WTC11 (cell line): ENCODE data around the gene RSRC1. TPM values are rescaled to one million over a fixed set of nuclear protein-coding genes. Genes with fewer than 3 reads are reported as not detected.

ENCODE experiments used
- ATAC-seq: fragments of 200-7000 bp; cut with Tn5 transposase; 2 replicates; pipeline ENCODE4 v1.10.0; 2021; ENCODE audit warnings: mild to moderate bottlenecking, moderate library complexity
- CTCF ChIA-PET: fragments of 300-600 bp; sonication (Branson Sonifier 250); formaldehyde crosslinking; loops from one replicate; lab custom pipeline; 2021; ENCODE audit warnings: antibody characterized with exemption; lab: Charles Lee
- POLR2A ChIA-PET: fragments of 350-600 bp; sonication (Branson Sonifier 250); formaldehyde crosslinking; loops from one replicate; lab custom pipeline; 2021; ENCODE audit warnings: antibody characterized with exemption; lab: Charles Lee
- DNase-seq: peaks from one replicate; pipeline ENCODE4 v3.0.0; 2021; ENCODE audit warnings: low spot score
- H3K27ac Mint-ChIP-seq: 2 replicates; pipeline ENCODE4 v1.8.0; 2021; ENCODE audit warnings: mixed read lengths
- H3K27me3 Mint-ChIP-seq: 2 replicates; pipeline ENCODE4 v1.8.0; 2021; ENCODE audit warnings: low read depth, mild to moderate bottlenecking, moderate library complexity, mixed read lengths
- H3K36me3 Mint-ChIP-seq: 2 replicates; pipeline ENCODE4 v1.8.0; 2021; ENCODE audit warnings: mixed read lengths
- H3K4me1 Mint-ChIP-seq: 2 replicates; pipeline ENCODE4 v1.8.0; 2022; ENCODE audit warnings: mixed read lengths
- H3K4me3 Mint-ChIP-seq: 2 replicates; pipeline ENCODE4 v1.8.0; 2021; ENCODE audit warnings: mild to moderate bottlenecking, moderate library complexity, mixed read lengths
- H3K9me3 Mint-ChIP-seq: 2 replicates; pipeline ENCODE4 v1.8.0; 2021; ENCODE audit warnings: mixed read lengths
- CREM ChIP-seq: sonication (generic); formaldehyde crosslinking; IDR thresholded peaks from 2 replicates; pipeline ENCODE4 v1.8.1; 2022; ENCODE audit warnings: mild to moderate bottlenecking, missing genetic modification reagents, moderate library complexity
- ELF4 ChIP-seq: sonication (generic); formaldehyde crosslinking; IDR thresholded peaks from 2 replicates; pipeline ENCODE4 v1.8.1; 2022; ENCODE audit warnings: low read depth, mild to moderate bottlenecking, moderate library complexity, missing genetic modification reagents
- NR2C2 ChIP-seq: sonication (generic); formaldehyde crosslinking; IDR thresholded peaks from 2 replicates; pipeline ENCODE4 v1.8.0; 2022; ENCODE audit warnings: mild to moderate bottlenecking, missing genetic modification reagents
- SMAD3 ChIP-seq: sonication (generic); formaldehyde crosslinking; IDR thresholded peaks from 2 replicates; pipeline ENCODE4 v1.8.0; 2022; ENCODE audit warnings: missing genetic modification reagents, mild to moderate bottlenecking, borderline replicate concordance
- TP53 ChIP-seq: sonication (generic); formaldehyde crosslinking; IDR thresholded peaks from 2 replicates; pipeline ENCODE4 v1.8.1; 2023; ENCODE audit warnings: mild to moderate bottlenecking, missing genetic modification reagents
- ZNF121 ChIP-seq: sonication (generic); formaldehyde crosslinking; IDR thresholded peaks from 2 replicates; pipeline ENCODE4 v1.8.0; 2023; ENCODE audit warnings: missing genetic modification reagents
- ZNF219 ChIP-seq: sonication (generic); formaldehyde crosslinking; IDR thresholded peaks from 2 replicates; pipeline ENCODE4 v1.8.0; 2023; ENCODE audit warnings: missing genetic modification reagents, mild to moderate bottlenecking, borderline replicate concordance
- ZNF317 ChIP-seq: sonication (generic); formaldehyde crosslinking; IDR thresholded peaks from 2 replicates; pipeline ENCODE4 v1.8.1; 2023; ENCODE audit warnings: low read depth, mild to moderate bottlenecking, moderate library complexity, missing genetic modification reagents, borderline replicate concordance
- ZNF416 ChIP-seq: fragments of 250-450 bp; sonication (Bioruptor Pico); IDR thresholded peaks from 2 replicates; pipeline ENCODE4 v1.9.0; 2021; ENCODE audit warnings: mild to moderate bottlenecking, inconsistent platforms
- total RNA-seq: library from RNA; stranded (reverse); gene quantifications from 3 replicates; pipeline ENCODE4 v1.2.3, GENCODE V29; 2021
- TF ChIP-seq, protein P1 (sequence below): sonication (generic); formaldehyde crosslinking; IDR thresholded peaks from 2 replicates; pipeline ENCODE4 v1.8.1; 2023; ENCODE audit warnings: mild to moderate bottlenecking, missing genetic modification reagents
- TF ChIP-seq, protein P2 (sequence below): fragments of 250-450 bp; sonication (Bioruptor Pico); IDR thresholded peaks from 2 replicates; pipeline ENCODE4 v1.9.0; 2021; ENCODE audit warnings: mild to moderate bottlenecking, borderline replicate concordance
- TF ChIP-seq, protein P3 (sequence below): fragments of 250-450 bp; sonication (Bioruptor Pico); IDR thresholded peaks from 2 replicates; pipeline ENCODE4 v1.9.0; 2021; ENCODE audit warnings: mild to moderate bottlenecking
- TF ChIP-seq, protein P4 (sequence below): sonication (generic); formaldehyde crosslinking; IDR thresholded peaks from 2 replicates; pipeline ENCODE4 v1.8.0; 2023; ENCODE audit warnings: missing genetic modification reagents, mild to moderate bottlenecking, borderline replicate concordance
- TF ChIP-seq, protein P5 (sequence below): sonication (generic); formaldehyde crosslinking; IDR thresholded peaks from 2 replicates; pipeline ENCODE4 v1.8.0; 2023; ENCODE audit warnings: missing genetic modification reagents
- TF ChIP-seq, protein P6 (sequence below): sonication (generic); formaldehyde crosslinking; IDR thresholded peaks from 2 replicates; pipeline ENCODE4 v1.8.1; 2022; ENCODE audit warnings: missing genetic modification reagents, borderline replicate concordance

RSRC1 gene
- total RNA-seq, 1 experiment from 2014 or later, result 21.3 TPM

DNA sequence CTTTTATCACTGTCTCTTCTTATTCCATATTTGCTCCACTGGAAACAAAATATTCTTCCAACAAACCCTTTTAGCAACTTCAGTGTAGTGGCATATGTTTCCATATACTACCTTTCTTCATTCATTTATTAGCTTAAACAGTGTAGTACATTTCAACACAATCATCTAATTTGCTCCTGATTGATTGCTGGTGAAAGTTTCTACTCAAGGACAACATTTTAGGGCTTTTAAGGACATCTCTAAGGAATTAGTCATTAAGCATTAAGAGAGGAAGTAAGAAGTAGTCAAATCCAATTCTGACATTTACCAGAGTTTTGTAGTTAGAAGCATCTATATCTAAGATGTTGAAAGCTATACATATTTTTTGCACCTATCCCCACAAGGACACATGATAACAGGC, 55.8 kb downstream of the RSRC1 start:
- Mint-ChIP-seq H3K4me1 (peaks cover 15% of the 10 kb centered on the region), H3K36me3 (no peaks in the 10 kb centered on the region), H3K9me3 (no peaks in the 10 kb centered on the region), H3K4me3 (no peak overlapping the region), H3K27ac (no peak overlapping the region), H3K27me3 (no peaks in the 10 kb centered on the region)
- DNase-seq (no peak), ATAC-seq (no peak)
- TF ChIP-seq, protein P1, sequence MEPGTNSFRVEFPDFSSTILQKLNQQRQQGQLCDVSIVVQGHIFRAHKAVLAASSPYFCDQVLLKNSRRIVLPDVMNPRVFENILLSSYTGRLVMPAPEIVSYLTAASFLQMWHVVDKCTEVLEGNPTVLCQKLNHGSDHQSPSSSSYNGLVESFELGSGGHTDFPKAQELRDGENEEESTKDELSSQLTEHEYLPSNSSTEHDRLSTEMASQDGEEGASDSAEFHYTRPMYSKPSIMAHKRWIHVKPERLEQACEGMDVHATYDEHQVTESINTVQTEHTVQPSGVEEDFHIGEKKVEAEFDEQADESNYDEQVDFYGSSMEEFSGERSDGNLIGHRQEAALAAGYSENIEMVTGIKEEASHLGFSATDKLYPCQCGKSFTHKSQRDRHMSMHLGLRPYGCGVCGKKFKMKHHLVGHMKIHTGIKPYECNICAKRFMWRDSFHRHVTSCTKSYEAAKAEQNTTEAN (CRISPR knock-in tag), result no peak
- TF ChIP-seq, protein P2, sequence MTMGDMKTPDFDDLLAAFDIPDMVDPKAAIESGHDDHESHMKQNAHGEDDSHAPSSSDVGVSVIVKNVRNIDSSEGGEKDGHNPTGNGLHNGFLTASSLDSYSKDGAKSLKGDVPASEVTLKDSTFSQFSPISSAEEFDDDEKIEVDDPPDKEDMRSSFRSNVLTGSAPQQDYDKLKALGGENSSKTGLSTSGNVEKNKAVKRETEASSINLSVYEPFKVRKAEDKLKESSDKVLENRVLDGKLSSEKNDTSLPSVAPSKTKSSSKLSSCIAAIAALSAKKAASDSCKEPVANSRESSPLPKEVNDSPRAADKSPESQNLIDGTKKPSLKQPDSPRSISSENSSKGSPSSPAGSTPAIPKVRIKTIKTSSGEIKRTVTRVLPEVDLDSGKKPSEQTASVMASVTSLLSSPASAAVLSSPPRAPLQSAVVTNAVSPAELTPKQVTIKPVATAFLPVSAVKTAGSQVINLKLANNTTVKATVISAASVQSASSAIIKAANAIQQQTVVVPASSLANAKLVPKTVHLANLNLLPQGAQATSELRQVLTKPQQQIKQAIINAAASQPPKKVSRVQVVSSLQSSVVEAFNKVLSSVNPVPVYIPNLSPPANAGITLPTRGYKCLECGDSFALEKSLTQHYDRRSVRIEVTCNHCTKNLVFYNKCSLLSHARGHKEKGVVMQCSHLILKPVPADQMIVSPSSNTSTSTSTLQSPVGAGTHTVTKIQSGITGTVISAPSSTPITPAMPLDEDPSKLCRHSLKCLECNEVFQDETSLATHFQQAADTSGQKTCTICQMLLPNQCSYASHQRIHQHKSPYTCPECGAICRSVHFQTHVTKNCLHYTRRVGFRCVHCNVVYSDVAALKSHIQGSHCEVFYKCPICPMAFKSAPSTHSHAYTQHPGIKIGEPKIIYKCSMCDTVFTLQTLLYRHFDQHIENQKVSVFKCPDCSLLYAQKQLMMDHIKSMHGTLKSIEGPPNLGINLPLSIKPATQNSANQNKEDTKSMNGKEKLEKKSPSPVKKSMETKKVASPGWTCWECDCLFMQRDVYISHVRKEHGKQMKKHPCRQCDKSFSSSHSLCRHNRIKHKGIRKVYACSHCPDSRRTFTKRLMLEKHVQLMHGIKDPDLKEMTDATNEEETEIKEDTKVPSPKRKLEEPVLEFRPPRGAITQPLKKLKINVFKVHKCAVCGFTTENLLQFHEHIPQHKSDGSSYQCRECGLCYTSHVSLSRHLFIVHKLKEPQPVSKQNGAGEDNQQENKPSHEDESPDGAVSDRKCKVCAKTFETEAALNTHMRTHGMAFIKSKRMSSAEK (CRISPR knock-in tag), result no peak
- no peak for TF ChIP-seq SMAD3 (CRISPR knock-in tag)
- no peak for TF ChIP-seq ZNF416
- no peak for TF ChIP-seq NR2C2 (CRISPR knock-in tag)
- TF ChIP-seq, protein P3, sequence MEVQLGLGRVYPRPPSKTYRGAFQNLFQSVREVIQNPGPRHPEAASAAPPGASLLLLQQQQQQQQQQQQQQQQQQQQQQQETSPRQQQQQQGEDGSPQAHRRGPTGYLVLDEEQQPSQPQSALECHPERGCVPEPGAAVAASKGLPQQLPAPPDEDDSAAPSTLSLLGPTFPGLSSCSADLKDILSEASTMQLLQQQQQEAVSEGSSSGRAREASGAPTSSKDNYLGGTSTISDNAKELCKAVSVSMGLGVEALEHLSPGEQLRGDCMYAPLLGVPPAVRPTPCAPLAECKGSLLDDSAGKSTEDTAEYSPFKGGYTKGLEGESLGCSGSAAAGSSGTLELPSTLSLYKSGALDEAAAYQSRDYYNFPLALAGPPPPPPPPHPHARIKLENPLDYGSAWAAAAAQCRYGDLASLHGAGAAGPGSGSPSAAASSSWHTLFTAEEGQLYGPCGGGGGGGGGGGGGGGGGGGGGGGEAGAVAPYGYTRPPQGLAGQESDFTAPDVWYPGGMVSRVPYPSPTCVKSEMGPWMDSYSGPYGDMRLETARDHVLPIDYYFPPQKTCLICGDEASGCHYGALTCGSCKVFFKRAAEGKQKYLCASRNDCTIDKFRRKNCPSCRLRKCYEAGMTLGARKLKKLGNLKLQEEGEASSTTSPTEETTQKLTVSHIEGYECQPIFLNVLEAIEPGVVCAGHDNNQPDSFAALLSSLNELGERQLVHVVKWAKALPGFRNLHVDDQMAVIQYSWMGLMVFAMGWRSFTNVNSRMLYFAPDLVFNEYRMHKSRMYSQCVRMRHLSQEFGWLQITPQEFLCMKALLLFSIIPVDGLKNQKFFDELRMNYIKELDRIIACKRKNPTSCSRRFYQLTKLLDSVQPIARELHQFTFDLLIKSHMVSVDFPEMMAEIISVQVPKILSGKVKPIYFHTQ (CRISPR knock-in tag), result no peak
- TF ChIP-seq CREM (CRISPR knock-in tag), result no peak
- TF ChIP-seq, protein P4, sequence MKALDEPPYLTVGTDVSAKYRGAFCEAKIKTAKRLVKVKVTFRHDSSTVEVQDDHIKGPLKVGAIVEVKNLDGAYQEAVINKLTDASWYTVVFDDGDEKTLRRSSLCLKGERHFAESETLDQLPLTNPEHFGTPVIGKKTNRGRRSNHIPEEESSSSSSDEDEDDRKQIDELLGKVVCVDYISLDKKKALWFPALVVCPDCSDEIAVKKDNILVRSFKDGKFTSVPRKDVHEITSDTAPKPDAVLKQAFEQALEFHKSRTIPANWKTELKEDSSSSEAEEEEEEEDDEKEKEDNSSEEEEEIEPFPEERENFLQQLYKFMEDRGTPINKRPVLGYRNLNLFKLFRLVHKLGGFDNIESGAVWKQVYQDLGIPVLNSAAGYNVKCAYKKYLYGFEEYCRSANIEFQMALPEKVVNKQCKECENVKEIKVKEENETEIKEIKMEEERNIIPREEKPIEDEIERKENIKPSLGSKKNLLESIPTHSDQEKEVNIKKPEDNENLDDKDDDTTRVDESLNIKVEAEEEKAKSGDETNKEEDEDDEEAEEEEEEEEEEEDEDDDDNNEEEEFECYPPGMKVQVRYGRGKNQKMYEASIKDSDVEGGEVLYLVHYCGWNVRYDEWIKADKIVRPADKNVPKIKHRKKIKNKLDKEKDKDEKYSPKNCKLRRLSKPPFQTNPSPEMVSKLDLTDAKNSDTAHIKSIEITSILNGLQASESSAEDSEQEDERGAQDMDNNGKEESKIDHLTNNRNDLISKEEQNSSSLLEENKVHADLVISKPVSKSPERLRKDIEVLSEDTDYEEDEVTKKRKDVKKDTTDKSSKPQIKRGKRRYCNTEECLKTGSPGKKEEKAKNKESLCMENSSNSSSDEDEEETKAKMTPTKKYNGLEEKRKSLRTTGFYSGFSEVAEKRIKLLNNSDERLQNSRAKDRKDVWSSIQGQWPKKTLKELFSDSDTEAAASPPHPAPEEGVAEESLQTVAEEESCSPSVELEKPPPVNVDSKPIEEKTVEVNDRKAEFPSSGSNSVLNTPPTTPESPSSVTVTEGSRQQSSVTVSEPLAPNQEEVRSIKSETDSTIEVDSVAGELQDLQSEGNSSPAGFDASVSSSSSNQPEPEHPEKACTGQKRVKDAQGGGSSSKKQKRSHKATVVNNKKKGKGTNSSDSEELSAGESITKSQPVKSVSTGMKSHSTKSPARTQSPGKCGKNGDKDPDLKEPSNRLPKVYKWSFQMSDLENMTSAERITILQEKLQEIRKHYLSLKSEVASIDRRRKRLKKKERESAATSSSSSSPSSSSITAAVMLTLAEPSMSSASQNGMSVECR, result no peak
- CTCF ChIA-PET, result no interaction called here
- POLR2A ChIA-PET, result interaction anchor here (1.0 kb wide), 1 partner anchor 15 kb away, joined by 3 read pairs; no protein-coding TSS in a partner anchor

DNA sequence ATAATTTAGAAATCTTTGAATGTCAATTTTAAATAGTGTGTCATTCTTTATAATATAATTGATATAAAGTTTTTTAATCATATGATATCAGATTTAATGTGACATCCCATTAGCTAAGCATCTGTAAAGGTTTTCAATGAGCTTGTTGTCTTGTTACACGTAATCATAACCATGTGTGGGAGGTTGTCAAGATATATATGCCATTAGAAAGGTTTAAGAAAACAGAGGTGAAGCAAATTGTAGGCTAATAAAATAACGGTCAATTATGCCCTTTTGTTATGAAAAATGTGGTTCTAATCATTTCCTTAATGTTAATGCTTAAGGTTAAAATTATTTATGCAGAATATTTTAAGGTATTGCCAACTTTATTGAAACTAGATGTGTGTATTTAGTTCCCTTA, 56.3 kb downstream of the RSRC1 start:
- ChIA-PET CTCF (no interaction called here), POLR2A (no interaction called here)
- DNase-seq (no peak), ATAC-seq (no peak)
- Mint-ChIP-seq H3K9me3 (no peaks in the 10 kb centered on the region), H3K4me1 (peaks cover 15% of the 10 kb centered on the region), H3K27me3 (no peaks in the 10 kb centered on the region), H3K27ac (no peak overlapping the region), H3K4me3 (no peak overlapping the region), H3K36me3 (no peaks in the 10 kb centered on the region)
- TF ChIP-seq ZNF317 (CRISPR knock-in tag) (no peak), ZNF219 (CRISPR knock-in tag) (no peak), TP53 (CRISPR knock-in tag) (no peak), ELF4 (no peak), ZNF121 (CRISPR knock-in tag) (no peak)
- TF ChIP-seq, protein P4, result no peak
- TF ChIP-seq, protein P5, sequence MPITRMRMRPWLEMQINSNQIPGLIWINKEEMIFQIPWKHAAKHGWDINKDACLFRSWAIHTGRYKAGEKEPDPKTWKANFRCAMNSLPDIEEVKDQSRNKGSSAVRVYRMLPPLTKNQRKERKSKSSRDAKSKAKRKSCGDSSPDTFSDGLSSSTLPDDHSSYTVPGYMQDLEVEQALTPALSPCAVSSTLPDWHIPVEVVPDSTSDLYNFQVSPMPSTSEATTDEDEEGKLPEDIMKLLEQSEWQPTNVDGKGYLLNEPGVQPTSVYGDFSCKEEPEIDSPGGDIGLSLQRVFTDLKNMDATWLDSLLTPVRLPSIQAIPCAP, result no peak
- TF ChIP-seq, protein P6, sequence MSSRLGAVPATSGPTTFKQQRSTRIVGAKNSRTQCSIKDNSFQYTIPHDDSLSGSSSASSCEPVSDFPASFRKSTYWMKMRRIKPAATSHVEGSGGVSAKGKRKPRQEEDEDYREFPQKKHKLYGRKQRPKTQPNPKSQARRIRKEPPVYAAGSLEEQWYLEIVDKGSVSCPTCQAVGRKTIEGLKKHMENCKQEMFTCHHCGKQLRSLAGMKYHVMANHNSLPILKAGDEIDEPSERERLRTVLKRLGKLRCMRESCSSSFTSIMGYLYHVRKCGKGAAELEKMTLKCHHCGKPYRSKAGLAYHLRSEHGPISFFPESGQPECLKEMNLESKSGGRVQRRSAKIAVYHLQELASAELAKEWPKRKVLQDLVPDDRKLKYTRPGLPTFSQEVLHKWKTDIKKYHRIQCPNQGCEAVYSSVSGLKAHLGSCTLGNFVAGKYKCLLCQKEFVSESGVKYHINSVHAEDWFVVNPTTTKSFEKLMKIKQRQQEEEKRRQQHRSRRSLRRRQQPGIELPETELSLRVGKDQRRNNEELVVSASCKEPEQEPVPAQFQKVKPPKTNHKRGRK, result no peak
